ENCODE data around the gene RPS6KB1.

- TF ChIP-seq CSDC2 (CRISPR knock-in tag; IDR thresholded peaks at IDR 0.05), result no peak
- no peak for TF ChIP-seq RARB (CRISPR knock-in tag; IDR thresholded peaks at IDR 0.05)
- no peak for TF ChIP-seq ESRRG (CRISPR knock-in tag; IDR thresholded peaks at IDR 0.05)
- TF ChIP-seq ZFP3 (CRISPR knock-in tag; IDR thresholded peaks at IDR 0.05), result no peak
- no peak for TF ChIP-seq PATZ1 (CRISPR knock-in tag; IDR thresholded peaks at IDR 0.05; ENCODE audit: borderline replicate concordance)
- TF ChIP-seq ZNF565 (CRISPR knock-in tag; conservative IDR thresholded peaks at IDR 0.05; ENCODE audit: low read depth), result no peak
- no peak for TF ChIP-seq ZFP30 (CRISPR knock-in tag; IDR thresholded peaks at IDR 0.05)
- no peak for TF ChIP-seq TSHZ2 (CRISPR knock-in tag; IDR thresholded peaks at IDR 0.05)
- TF ChIP-seq, protein P1, sequence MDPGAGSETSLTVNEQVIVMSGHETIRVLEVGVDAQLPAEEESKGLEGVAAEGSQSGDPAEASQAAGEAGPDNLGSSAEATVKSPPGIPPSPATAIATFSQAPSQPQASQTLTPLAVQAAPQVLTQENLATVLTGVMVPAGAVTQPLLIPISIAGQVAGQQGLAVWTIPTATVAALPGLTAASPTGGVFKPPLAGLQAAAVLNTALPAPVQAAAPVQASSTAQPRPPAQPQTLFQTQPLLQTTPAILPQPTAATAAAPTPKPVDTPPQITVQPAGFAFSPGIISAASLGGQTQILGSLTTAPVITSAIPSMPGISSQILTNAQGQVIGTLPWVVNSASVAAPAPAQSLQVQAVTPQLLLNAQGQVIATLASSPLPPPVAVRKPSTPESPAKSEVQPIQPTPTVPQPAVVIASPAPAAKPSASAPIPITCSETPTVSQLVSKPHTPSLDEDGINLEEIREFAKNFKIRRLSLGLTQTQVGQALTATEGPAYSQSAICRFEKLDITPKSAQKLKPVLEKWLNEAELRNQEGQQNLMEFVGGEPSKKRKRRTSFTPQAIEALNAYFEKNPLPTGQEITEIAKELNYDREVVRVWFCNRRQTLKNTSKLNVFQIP (CRISPR knock-in tag; IDR thresholded peaks at IDR 0.05; ENCODE audit: borderline replicate concordance, low read depth), result no peak
These were observed 33.4 kb upstream of the RPS6KB1 start for GRCh38 chr17:59859444-59860025.
